ENCODE data around the gene MOV10L1. TPM values are rescaled to one million over a fixed set of nuclear protein-coding genes. Genes with fewer than 3 reads are reported as not detected.

The MOV10L1 gene
- total and polyA plus RNA-seq, 2 donors from 2014 or later, result 0.38 to 0.62 TPM

DNA sequence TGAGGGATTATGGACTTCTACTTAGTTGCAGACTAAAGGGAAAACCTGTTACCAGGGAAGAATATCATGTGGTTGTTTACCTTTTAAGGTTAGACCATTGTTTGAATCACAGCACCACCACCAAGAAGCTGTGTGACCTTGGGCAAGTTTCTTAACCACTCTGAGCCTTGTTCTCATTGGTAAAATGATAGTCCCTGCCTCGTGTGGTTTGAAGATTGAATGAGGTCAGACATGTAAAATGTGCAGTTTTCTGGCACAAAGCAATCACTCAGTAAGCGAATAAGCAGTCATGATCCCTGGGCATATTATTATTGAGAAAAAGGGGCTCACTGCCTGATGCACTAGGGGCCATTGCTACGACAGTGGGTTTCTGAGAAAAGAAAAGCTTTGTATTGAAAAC lies 28.3 kb downstream of the MOV10L1 start:
- Histone ChIP-seq H3K27ac (ENCODE audit: low read depth in 2 of 2, low read length in 2 of 2) (no peak overlapping the region), H3K4me3 (ENCODE audit: low read length in 3 of 3) (no peak overlapping the region), H3K9ac (ENCODE audit: low read length in 3 of 3) (no peak overlapping the region), H3K27me3 (ENCODE audit: control insufficient read depth, insufficient read depth, low read length) (no peaks in the 10 kb centered on the region), H3K4me1 (ENCODE audit: control insufficient read depth in 2 of 3, insufficient read depth in 2 of 3, low read depth in 1 of 3, low read length in 3 of 3) (no peaks in the 10 kb centered on the region), H3K36me3 (ENCODE audit: control insufficient read depth in 2 of 3, insufficient read depth in 3 of 3, low read length in 3 of 3) (no peaks in the 10 kb centered on the region), H3K9me3 (ENCODE audit: control insufficient read depth in 2 of 3, insufficient read depth in 1 of 3, low read length in 3 of 3) (peaks cover 0 to 2% (median 0%) of the 10 kb centered on the region in 3 donors)
- FAIRE-seq, result no peak
- DNase-seq, result no peak
- no peak for TF ChIP-seq CTCF (IDR thresholded peaks at IDR 0.05; ENCODE audit: borderline replicate concordance, extremely low read depth, insufficient read depth)
- intact Hi-C loops (cut with DNase I), result no loop called here

DNA sequence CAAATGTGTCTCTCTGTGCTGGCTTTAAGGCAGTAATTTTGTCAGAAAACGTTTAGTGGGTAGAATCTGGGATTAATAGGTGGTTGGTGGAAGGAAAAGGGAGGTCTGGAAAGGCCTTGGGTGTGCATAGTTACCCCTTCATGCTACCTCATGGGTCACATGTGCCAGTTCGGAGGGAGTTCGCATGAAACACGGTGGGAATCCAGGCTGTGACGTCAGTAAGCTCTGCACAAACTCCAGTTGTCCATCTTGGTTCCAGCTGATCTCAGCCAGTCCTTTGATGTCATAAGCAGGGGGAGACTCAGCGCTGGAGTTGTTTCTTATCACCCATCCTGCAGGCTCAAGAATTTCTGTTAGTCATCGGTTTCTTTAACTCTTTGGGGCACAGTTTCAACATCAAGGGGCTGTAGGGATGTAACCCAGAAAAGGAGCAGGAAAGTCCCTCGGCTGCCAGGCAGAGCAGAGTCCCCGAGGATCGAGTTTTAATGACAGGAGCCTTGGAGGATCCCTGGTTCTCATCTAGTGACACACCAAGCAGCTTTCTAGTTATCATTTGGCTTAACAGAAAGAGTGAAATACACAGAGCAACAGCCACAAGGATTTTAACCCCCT lies 28.9 kb downstream of the MOV10L1 start:
- peak in 3 of 5 donors; percentile 36 to 70 (median 61) for DNase-seq
- Histone ChIP-seq H3K4me1 (ENCODE audit: control insufficient read depth in 2 of 3, insufficient read depth in 2 of 3, low read depth in 1 of 3, low read length in 3 of 3) (no peaks in the 10 kb centered on the region), H3K27me3 (ENCODE audit: control insufficient read depth, insufficient read depth, low read length) (no peaks in the 10 kb centered on the region), H3K4me3 (ENCODE audit: low read length in 3 of 3) (no peak overlapping the region), H3K9me3 (ENCODE audit: control insufficient read depth in 2 of 3, insufficient read depth in 1 of 3, low read length in 3 of 3) (peaks cover 0 to 7% (median 0%) of the 10 kb centered on the region in 3 donors), H3K27ac (ENCODE audit: low read depth in 2 of 2, low read length in 2 of 2) (no peak overlapping the region), H3K9ac (ENCODE audit: low read length in 3 of 3) (no peak overlapping the region), H3K36me3 (ENCODE audit: control insufficient read depth in 2 of 3, insufficient read depth in 3 of 3, low read length in 3 of 3) (no peaks in the 10 kb centered on the region)
- TF ChIP-seq CTCF (IDR thresholded peaks at IDR 0.05; ENCODE audit: borderline replicate concordance, extremely low read depth, insufficient read depth), result no peak
- intact Hi-C loops (cut with DNase I), result no loop called here
- no peak for FAIRE-seq

DNA sequence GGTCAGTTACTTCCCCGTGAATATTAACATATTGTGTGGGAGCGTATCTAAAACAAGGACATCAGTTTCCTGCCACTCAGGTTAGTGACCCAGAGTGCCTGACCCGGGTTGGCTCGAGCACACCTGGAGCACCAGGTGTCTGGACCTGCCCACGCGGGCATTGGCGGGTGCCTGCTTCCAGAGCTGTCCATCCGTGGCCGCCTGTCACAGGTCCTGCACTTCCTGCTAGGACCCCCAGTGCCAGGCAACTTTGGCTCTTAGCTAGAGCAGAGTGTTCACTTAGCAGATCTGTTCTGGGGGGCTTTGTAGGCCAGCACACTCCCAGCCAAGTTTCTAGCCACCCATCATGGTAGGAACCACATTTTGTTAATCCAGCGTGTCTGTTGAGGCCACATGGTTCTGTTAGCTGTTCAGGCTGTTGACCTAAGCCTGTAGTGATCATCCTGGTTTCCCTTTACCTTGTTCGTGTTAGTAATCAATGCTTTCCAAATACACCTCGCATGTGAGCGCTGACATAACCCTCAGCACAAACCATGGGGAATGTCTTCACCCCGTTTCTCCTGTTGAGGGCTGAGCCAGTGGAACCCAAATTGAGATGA lies 29.5 kb downstream of the MOV10L1 start:
- no peaks in the 10 kb centered on the region for H3K36me3 ChIP-seq (ENCODE audit: control insufficient read depth in 2 of 3, insufficient read depth in 3 of 3, low read length in 3 of 3)
- peaks cover 0 to 7% (median 0%) of the 10 kb centered on the region in 3 donors for H3K9me3 ChIP-seq (ENCODE audit: control insufficient read depth in 2 of 3, insufficient read depth in 1 of 3, low read length in 3 of 3)
- no peak overlapping the region for H3K9ac ChIP-seq (ENCODE audit: low read length in 3 of 3)
- H3K27me3 ChIP-seq (ENCODE audit: control insufficient read depth, insufficient read depth, low read length), result no peaks in the 10 kb centered on the region
- no peak for TF ChIP-seq CTCF (IDR thresholded peaks at IDR 0.05; ENCODE audit: borderline replicate concordance, extremely low read depth, insufficient read depth)
- no peak overlapping the region for H3K4me3 ChIP-seq (ENCODE audit: low read length in 3 of 3)
- H3K27ac ChIP-seq (ENCODE audit: low read depth in 2 of 2, low read length in 2 of 2), result no peak overlapping the region
- intact Hi-C loops (cut with DNase I), result no loop called here
- FAIRE-seq, result no peak
- H3K4me1 ChIP-seq (ENCODE audit: control insufficient read depth in 2 of 3, insufficient read depth in 2 of 3, low read depth in 1 of 3, low read length in 3 of 3), result no peaks in the 10 kb centered on the region
- DNase-seq, result peak in 3 of 5 donors; percentile 21 to 72 (median 26)

All from kidney (tissue), 14 donors.